GM12873 (cell line): ENCODE results near the gene ARHGAP15.

Experiments used
- TF ChIP-seq, protein P1 (sequence below): IDR thresholded peaks from 2 replicates; pipeline ENCODE4 v1.5.1; 2012; ENCODE audit warnings: low read depth, mild to moderate bottlenecking, moderate library complexity, low read length, control low read depth; ENCODE audit not compliant: insufficient read depth; ENCODE audit errors: missing control alignments

ARHGAP15 gene

DNA sequence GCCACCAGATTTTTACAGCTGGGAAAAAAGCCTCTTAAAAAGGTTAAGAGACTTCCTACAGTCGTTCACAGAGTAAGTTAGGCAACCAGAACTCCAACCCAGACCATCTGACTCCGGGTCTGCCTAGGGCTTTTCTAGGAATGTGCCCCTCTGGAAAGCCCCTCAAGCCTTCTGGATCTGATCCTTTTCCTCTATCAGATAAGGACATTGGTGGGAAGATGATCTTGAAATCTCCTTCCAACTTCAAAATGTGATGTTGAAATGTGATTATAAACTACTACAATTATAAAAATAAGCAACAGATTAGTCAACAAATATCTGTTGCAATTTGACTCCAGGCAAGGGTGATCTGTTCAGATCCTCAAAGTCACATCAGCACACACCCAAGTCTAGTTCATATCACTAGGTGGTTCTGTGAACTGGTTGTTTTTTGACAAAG, 270.4 kb downstream of the ARHGAP15 start:
- TF ChIP-seq, protein P1, sequence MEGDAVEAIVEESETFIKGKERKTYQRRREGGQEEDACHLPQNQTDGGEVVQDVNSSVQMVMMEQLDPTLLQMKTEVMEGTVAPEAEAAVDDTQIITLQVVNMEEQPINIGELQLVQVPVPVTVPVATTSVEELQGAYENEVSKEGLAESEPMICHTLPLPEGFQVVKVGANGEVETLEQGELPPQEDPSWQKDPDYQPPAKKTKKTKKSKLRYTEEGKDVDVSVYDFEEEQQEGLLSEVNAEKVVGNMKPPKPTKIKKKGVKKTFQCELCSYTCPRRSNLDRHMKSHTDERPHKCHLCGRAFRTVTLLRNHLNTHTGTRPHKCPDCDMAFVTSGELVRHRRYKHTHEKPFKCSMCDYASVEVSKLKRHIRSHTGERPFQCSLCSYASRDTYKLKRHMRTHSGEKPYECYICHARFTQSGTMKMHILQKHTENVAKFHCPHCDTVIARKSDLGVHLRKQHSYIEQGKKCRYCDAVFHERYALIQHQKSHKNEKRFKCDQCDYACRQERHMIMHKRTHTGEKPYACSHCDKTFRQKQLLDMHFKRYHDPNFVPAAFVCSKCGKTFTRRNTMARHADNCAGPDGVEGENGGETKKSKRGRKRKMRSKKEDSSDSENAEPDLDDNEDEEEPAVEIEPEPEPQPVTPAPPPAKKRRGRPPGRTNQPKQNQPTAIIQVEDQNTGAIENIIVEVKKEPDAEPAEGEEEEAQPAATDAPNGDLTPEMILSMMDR, result no peak

DNA sequence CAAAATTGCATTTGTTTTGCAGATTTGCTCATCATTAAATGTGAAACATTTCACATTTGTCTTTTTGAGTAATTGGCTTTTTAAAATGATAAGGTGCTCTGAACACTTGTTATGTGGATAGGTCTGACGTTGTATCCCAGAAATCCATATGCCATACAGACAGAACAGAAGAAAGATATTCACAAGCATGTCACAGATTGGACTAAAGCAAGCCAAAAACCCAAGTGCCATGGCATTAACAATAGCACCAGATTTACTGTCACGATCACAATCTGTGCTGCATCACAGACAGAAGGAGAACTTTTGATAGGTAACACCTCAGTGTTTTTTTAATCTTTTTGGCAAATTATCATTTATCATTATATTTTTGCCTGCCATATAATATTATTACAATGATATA, 272.6 kb downstream of the ARHGAP15 start:
- TF ChIP-seq, protein P1, result no peak

DNA sequence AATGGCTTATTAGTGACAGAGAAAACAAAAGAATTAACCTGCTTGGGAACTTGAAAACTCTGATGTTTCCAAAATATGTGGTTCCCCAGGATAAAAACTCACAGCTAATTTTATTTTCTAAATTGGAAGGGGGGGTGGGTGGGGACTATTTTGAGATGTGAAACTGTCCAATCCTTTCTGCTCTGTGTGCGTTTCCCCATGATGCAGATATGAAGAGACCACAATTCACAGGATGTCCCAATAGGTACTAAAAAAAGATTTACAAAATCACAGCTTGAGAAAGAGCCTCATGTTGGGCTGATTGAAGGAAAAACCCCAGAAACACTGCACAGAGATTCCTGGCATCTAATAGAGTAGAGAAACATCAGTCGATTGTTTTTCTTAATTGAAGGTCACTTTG, 273.2 kb downstream of the ARHGAP15 start:
- TF ChIP-seq, protein P1, result no peak

DNA sequence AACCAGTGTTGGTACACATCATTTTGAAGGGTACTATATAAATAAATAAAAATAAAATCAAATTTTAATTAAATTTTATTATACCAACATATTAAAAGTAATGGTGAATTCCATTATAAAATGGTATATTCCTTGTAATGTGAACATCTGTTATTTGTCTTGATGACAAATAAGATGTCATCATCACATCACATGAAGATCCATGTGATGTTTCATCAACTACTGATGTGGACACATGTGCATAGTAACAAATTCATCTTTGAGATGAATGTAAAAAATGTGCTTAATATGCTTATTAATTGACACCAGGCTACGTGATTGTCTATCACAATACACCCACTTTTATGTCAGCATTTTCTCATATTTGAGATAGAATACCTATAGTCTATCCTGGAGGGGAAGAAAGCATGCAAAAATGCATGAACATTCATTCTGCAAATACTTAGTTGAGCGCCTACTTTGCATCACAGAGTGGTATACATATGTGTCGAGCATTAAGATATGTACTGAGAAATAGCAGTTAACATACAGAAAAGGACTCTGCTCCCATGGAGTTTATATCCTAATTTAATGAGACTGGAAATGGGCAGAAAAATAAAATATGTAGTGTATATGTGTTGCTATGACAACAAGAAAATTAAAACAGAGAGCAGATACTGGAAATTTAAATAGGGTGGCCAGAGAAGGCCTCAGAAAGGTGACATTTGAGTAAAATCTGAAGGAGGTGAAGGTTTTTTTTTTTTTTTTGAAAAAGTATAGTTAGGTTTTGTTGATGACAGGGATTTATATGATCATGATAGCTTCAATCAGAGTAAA, 281.1 kb downstream of the ARHGAP15 start:
- TF ChIP-seq, protein P1, result no peak

DNA sequence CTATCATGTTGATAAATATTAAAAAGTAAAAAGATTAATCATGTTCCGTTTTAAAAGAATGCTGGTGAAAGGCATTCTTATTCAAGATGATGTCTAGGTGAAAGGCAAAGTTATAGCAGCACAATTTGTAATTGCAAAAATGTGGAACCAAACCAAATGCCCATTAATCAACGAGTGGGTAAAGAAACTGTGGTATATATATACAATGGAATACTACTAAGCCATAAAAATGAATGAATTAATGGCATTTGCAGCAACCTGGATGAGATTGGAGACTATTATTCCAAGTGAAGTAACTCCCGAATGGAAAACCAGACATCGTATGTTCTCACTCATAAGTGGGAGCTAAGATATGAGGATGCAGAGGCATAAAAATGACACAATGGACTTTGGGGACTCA, 286.4 kb downstream of the ARHGAP15 start:
- TF ChIP-seq, protein P1, result no peak

DNA sequence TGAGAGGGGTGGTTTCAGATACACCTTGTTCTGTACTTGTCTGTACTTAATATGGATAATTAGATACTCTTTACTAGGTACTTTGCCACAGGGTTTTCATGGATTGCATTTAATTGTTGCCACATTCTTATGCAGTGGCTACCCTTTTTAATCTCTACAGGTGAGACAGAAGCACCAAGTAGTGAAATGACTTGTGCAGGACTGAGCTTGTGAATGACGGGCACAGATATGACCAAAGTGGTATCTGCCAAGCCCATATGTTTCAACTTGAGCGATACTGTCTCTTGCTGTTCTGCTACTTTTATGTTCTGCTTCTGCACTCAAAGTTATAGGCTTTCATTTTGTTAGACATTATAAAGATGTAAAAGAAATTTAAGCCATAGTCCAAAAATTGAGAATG, 288.2 kb downstream of the ARHGAP15 start:
- TF ChIP-seq, protein P1, result no peak

DNA sequence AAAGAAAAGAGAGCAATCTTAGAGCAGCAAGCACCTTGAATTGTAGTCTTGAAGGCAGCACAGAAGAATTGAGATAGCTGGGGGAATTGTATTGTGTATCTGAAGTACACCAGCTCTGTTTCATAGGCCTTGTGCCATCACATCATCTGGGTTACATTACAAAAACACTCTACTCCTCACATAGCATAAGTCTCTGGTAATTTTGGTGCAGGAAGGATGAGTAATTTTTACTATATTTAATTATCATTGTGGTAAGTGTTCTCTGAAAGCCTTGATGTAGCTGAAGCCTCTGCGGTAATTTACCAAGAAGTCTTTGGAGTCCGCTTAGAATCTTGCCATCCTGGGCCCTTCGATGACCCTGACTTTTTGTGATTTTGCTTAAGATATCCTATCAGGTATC, 291.1 kb downstream of the ARHGAP15 start:
- TF ChIP-seq, protein P1, result no peak
